ENCODE measurements around the gene CDC26.

DNA sequence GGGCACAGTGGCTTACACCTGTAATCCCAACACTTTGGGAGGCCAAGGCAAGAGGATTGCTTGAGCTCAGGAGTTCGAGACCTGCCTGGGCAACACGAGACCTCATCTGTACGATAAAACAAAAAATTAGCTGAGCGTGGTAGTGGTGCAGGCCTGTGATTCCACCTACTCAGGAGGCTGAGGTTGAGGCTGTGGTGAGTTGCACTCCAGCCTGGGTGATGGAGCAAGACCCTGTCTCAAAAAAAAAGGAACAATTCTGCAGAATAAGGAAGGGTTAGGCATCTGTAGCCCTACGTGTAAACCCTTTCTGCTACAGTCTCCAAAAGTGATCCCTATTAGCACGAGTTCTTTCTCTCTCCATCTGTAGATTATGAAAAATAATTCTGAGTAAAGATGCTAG, 19.9 kb downstream of the CDC26 start:
- TF ChIP-seq, protein P1, sequence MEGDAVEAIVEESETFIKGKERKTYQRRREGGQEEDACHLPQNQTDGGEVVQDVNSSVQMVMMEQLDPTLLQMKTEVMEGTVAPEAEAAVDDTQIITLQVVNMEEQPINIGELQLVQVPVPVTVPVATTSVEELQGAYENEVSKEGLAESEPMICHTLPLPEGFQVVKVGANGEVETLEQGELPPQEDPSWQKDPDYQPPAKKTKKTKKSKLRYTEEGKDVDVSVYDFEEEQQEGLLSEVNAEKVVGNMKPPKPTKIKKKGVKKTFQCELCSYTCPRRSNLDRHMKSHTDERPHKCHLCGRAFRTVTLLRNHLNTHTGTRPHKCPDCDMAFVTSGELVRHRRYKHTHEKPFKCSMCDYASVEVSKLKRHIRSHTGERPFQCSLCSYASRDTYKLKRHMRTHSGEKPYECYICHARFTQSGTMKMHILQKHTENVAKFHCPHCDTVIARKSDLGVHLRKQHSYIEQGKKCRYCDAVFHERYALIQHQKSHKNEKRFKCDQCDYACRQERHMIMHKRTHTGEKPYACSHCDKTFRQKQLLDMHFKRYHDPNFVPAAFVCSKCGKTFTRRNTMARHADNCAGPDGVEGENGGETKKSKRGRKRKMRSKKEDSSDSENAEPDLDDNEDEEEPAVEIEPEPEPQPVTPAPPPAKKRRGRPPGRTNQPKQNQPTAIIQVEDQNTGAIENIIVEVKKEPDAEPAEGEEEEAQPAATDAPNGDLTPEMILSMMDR (IDR thresholded peaks at IDR 0.05; ENCODE audit: low read length) = no peak
- no peak for TF ChIP-seq EZH2 (IDR thresholded peaks at IDR 0.05; ENCODE audit: borderline replicate concordance, low read length)

Data from OCI-LY1 (cell line).